GM12878 (cell line): ENCODE data around the gene WDR26. TPM values are rescaled to one million over a fixed set of nuclear protein-coding genes. Genes with fewer than 3 reads are reported as not detected.
"Not testable (repeated sequence)": the region's sequence is repeated elsewhere in the genome, so short reads cannot be mapped to it uniquely, and the experiment has no call there.

Experiments
- ATAC-seq: fragments of 200-7000 bp; cut with Tn5 transposase; 3 replicates; pipeline ENCODE4 v1.9.1; 2020; ENCODE audit warnings: mild to moderate bottlenecking, moderate library complexity
- BruUV-seq: library from RNA; stranded (reverse); fragments of 400-500 nt; replicated peaks from 2 replicates; lab custom pipeline; 2021; lab: Mats Ljungman, UMichigan
- CTCF ChIA-PET: fragments of 300-600 bp; sonication (Branson Sonifier 250); formaldehyde crosslinking; extraction: SDS; loops from one replicate; lab custom pipeline; 2021; ENCODE audit warnings: inconsistent platforms; lab: Yijun Ruan, JAX
- POLR2A ChIA-PET: fragments of 350-600 bp; formaldehyde crosslinking; extraction: SDS; loops from one replicate; lab custom pipeline; 2021; ENCODE audit warnings: inconsistent platforms; lab: Charles Lee
- RAD21 ChIA-PET: fragments of 300-600 bp; sonication (Branson Sonifier 250); formaldehyde crosslinking; loops from one replicate; lab custom pipeline; 2023; ENCODE audit warnings: antibody characterized with exemption; ENCODE audit not compliant: unreplicated experiment; lab: Charles Lee
- SMC1A ChIA-PET: fragments of 300-600 bp; sonication (Branson Sonifier 250); formaldehyde crosslinking; loops from one replicate; lab custom pipeline; 2023; ENCODE audit not compliant: unreplicated experiment, uncharacterized antibody; lab: Charles Lee
- DNase-seq: peaks from one replicate; pipeline ENCODE4 v3.0.0-alpha.2; 2011; ENCODE audit warnings: low read depth, low spot score
- FAIRE-seq: peaks from 3 replicates; lab custom pipeline; 2011; peaks lifted over from hg19 to GRCh38; lab: Jason Lieb, UNC
- H2AFZ ChIP-seq: 2 replicates; pipeline ENCODE4 v1.6.0; 2011; ENCODE audit warnings: low read depth, low read length, control low read depth; ENCODE audit not compliant: control insufficient read depth
- H3K27ac ChIP-seq: 2 replicates; pipeline ENCODE4 v1.5.1; 2011; ENCODE audit warnings: control low read depth; ENCODE audit not compliant: control insufficient read depth, insufficient read depth
- H3K27me3 ChIP-seq, 2 experiments: replicated peaks in 1 of 2; 2 replicates each; pipeline versions ENCODE4 v1.6.0 to v1.6.1; 2011; ENCODE audit warnings: low read length in 1 of 2; ENCODE audit not compliant: control insufficient read depth in 2 of 2, insufficient read depth in 2 of 2
- H3K36me3 ChIP-seq, 2 experiments: 2 replicates each; pipeline ENCODE4 v1.5.1; 2011; ENCODE audit warnings: low read length in 1 of 2; ENCODE audit not compliant: control insufficient read depth in 2 of 2, insufficient read depth in 2 of 2
- H3K4me1 ChIP-seq: 2 replicates; pipeline ENCODE4 v1.6.1; 2011; ENCODE audit warnings: mild to moderate bottlenecking, low read length, moderate library complexity, mixed read lengths; ENCODE audit not compliant: control insufficient read depth, insufficient read depth
- H3K4me2 ChIP-seq: 2 replicates; pipeline ENCODE4 v1.6.0; 2011; ENCODE audit warnings: control low read depth; ENCODE audit not compliant: control insufficient read depth, insufficient read depth
- H3K4me3 ChIP-seq: fragments of 200-600 bp; sonication (generic); 2 replicates; pipeline ENCODE4 v1.5.1; 2016
- H3K79me2 ChIP-seq: 2 replicates; pipeline ENCODE4 v1.6.0; 2011; ENCODE audit warnings: low read length; ENCODE audit not compliant: control insufficient read depth, insufficient read depth
- H3K9ac ChIP-seq: 2 replicates; pipeline ENCODE4 v1.8.0; 2011; ENCODE audit warnings: low read length, control low read depth, mixed read lengths; ENCODE audit not compliant: control insufficient read depth, insufficient read depth
- H3K9me3 ChIP-seq: replicated peaks from 3 replicates; pipeline ENCODE4 v1.5.1; 2011; ENCODE audit warnings: mild to moderate bottlenecking, low read length; ENCODE audit not compliant: control insufficient read depth, insufficient read depth
- H4K20me1 ChIP-seq: 2 replicates; pipeline ENCODE4 v1.6.0; 2011; ENCODE audit not compliant: control insufficient read depth, insufficient read depth
- BHLHE40 ChIP-seq, 2 experiments: fragments of 450-650 bp in 1 of 2; IDR thresholded peaks; 2 replicates each; pipeline ENCODE4 v1.6.1; 2011 to 2017; ENCODE audit warnings: low read depth in 2 of 2, borderline replicate concordance in 1 of 2, improper control_type of control experiment in 1 of 2, low read length in 1 of 2, mild to moderate bottlenecking in 1 of 2
- DPF2 ChIP-seq: fragments of 450-650 bp; IDR thresholded peaks from 2 replicates; pipeline ENCODE4 v1.6.1; 2017; ENCODE audit warnings: mild to moderate bottlenecking
- IKZF1 ChIP-seq: fragments of 450-650 bp; conservative IDR thresholded peaks from 2 replicates; pipeline ENCODE4 v1.6.1; 2017; ENCODE audit warnings: antibody characterized with exemption, mild to moderate bottlenecking
- JUNB ChIP-seq: IDR thresholded peaks from 2 replicates; pipeline ENCODE4 v1.6.1; 2016; ENCODE audit warnings: antibody characterized with exemption, mild to moderate bottlenecking
- NR2C1 ChIP-seq: fragments of 450-650 bp; IDR thresholded peaks from 2 replicates; pipeline ENCODE4 v1.6.1; 2017; ENCODE audit warnings: antibody characterized with exemption, mild to moderate bottlenecking, moderate library complexity
- RUNX3 ChIP-seq: IDR thresholded peaks from 2 replicates; pipeline ENCODE4 v1.6.1; 2012; ENCODE audit warnings: low read length, inconsistent platforms
- SIX5 ChIP-seq: IDR thresholded peaks from 2 replicates; pipeline ENCODE4 v1.6.1; 2011; ENCODE audit warnings: mild to moderate bottlenecking, low read depth, low read length, moderate library complexity; ENCODE audit not compliant: severe bottlenecking
- SUZ12 ChIP-seq: fragments of 200-600 bp; sonication (generic); IDR thresholded peaks from one replicate; pipeline ENCODE4 v1.6.1; 2018; ENCODE audit warnings: antibody characterized with exemption, mild to moderate bottlenecking; ENCODE audit not compliant: unreplicated experiment
- TARDBP ChIP-seq: IDR thresholded peaks from 2 replicates; pipeline ENCODE4 v1.6.1; 2016; ENCODE audit warnings: borderline replicate concordance
- WRNIP1 ChIP-seq: IDR thresholded peaks from 2 replicates; pipeline ENCODE4 v1.6.1; 2011; ENCODE audit warnings: low read depth, low read length, improper control_type of control experiment, borderline replicate concordance
- ZBTB4 ChIP-seq: fragments of 450-650 bp; formaldehyde crosslinking; IDR thresholded peaks from 2 replicates; pipeline ENCODE4 v1.4.0; 2022; ENCODE audit warnings: mild to moderate bottlenecking, moderate library complexity
- ZNF207 ChIP-seq: fragments of 450-650 bp; IDR thresholded peaks from 2 replicates; pipeline ENCODE4 v1.6.1; 2014; ENCODE audit warnings: antibody characterized with exemption, mild to moderate bottlenecking, borderline replicate concordance
- WGBS: methylation state at CpG from one replicate; pipeline ENCODE4 v1.1.6; 2016; ENCODE audit warnings: low lambda C conversion rate; ENCODE audit not compliant: insufficient replicate concordance, insufficient coverage; ENCODE audit errors: missing lambda C conversion rate; 5-methylcytosine and 5-hydroxymethylcytosine counted together
- in situ Hi-C: fragments of 300-500 bp; cut with MboI; formaldehyde crosslinking; loops from 9 replicates; pipeline ENCODE4 v1.14.3; 2018; ENCODE audit warnings: mixed read lengths
- intact Hi-C: fragments of 100-400 bp; cut with micrococcal nuclease; formaldehyde crosslinking; loops from one replicate; pipeline ENCODE4 v1.14.2; 2022; ENCODE audit not compliant: unreplicated experiment
- polyA plus RNA-seq, 11 experiments: library from polyadenylated mRNA; depleted of rRNA in 4 of 11; unstranded in 6 of 11; stranded (reverse) in 5 of 11; fragments of >200 nt; fragmentation: Nextera tagmentation in 4 of 11; fragmentation: Illumina TruSeq in 1 of 11; extraction: Ambion mirVana in 4 of 11; extraction: Trizol in 1 of 11; gene quantifications; 1 replicate in 1 of 11; 2 replicates in 10 of 11; pipeline versions ENCODE4 v1.2.1 to v1.2.3, GENCODE V29; 2011 to 2016; ENCODE audit warnings: inconsistent platforms in 2 of 11, missing spikeins in 2 of 11, low read depth in 1 of 11
- total RNA-seq, 4 experiments: library from RNA; depleted of rRNA in 3 of 4; stranded (reverse); fragments of >200 nt in 3 of 4; fragmentation: Illumina TruSeq in 1 of 4; extraction: Trizol in 1 of 4; gene quantifications; 2 replicates each; pipeline versions ENCODE4 v1.2.1 to v1.2.3, GENCODE V29; 2013 to 2021

The WDR26 gene
- total and polyA plus RNA-seq, 10 of the 15 experiments (the other 5 are each of a cell fraction or from before 2014, with no cell fraction given): 6.6 to 47.0 (median 24.4) TPM

- H3K27me3 ChIP-seq, FAIRE-seq, H3K9me3 ChIP-seq, H2AFZ ChIP-seq, POLR2A ChIA-PET, H3K4me3 ChIP-seq, H3K4me1 ChIP-seq, RAD21 ChIA-PET, intact Hi-C loops, H3K36me3 ChIP-seq, H3K9ac ChIP-seq, H3K27ac ChIP-seq, H4K20me1 ChIP-seq, CTCF ChIA-PET, BruUV-seq, ATAC-seq, H3K79me2 ChIP-seq, DNase-seq, SMC1A ChIA-PET, in situ Hi-C loops, H3K4me2 ChIP-seq: not testable (repeated sequence)
- WGBS: 76% methylated on average over 3 of the region's 3 CpGs
These were observed 45.6 kb upstream of the WDR26 start for GRCh38 chr1:224480200-224480599.

GRCh38 chr1:224472806-224473205 lies 38.2 kb upstream of the WDR26 start:
- DNase-seq: no peak
- Histone ChIP-seq H3K4me2 (no peak overlapping the region), H2AFZ (no peak overlapping the region), H3K4me3 (no peak overlapping the region), H3K27me3 (no peaks in the 10 kb centered on the region), H3K4me1 (no peaks in the 10 kb centered on the region), H3K27ac (no peak overlapping the region), H3K36me3 (no peaks in the 10 kb centered on the region), H3K9me3 (no peaks in the 10 kb centered on the region), H3K79me2 (no peaks in the 10 kb centered on the region), H3K9ac (no peak overlapping the region), H4K20me1 (no peaks in the 10 kb centered on the region)
- no TSS peak for BruUV-seq
- ATAC-seq: no peak
- intact Hi-C loops (no loop called here), in situ Hi-C loops (no loop called here)
- ChIA-PET RAD21 (no interaction called here), CTCF (interaction anchor here (0.6 to 1.2 kb wide), 2 partner anchors 17 to 40 kb away, joined by 3 to 4 read pairs; no protein-coding TSS in a partner anchor), POLR2A (no interaction called here), SMC1A (interaction anchor here (0.6 to 0.7 kb wide), 2 partner anchors 732 to 921 kb away, joined by 3 read pairs; no protein-coding TSS in a partner anchor)
- no peak for FAIRE-seq
- TF ChIP-seq DPF2 (no peak), JUNB (no peak), BHLHE40 (IDR thresholded peaks at IDR 0.05; ENCODE audit: borderline replicate concordance in 1 of 2, low read depth in 2 of 2, low read length in 1 of 2) (no peak), WRNIP1 (no peak), TARDBP (no peak), NR2C1 (no peak), SIX5 (no peak), SUZ12 (no peak), RUNX3 (no peak), ZNF207 (no peak), IKZF1 (no peak), ZBTB4 (CRISPR knock-in tag) (no peak)
- WGBS: 64% methylated on average over 1 of the region's 1 CpG
